ENCODE data around the gene TST.

The TST gene

GRCh38 chr22:36963302-36963701 lies 55.9 kb downstream of the TST start:
- no peak for DNase-seq (ENCODE audit: low read depth, low spot score)
- H3K27ac ChIP-seq = no peak overlapping the region

GRCh38 chr22:36961626-36962025 lies 57.6 kb downstream of the TST start:
- H3K27ac ChIP-seq = no peak overlapping the region
- no peak for DNase-seq (ENCODE audit: low read depth, low spot score)

Data from epithelial cell of prostate (primary cell).